Left ventricle myocardium inferior (tissue), 1 donor: ENCODE data around the gene MLST8. TPM values are rescaled to one million over a fixed set of nuclear protein-coding genes. Genes with fewer than 3 reads are reported as not detected.

Experiments used
- DNase-seq: peaks from one replicate; pipeline ENCODE4 v3.0.0-alpha.2; 2020
- H3K27ac ChIP-seq: fragments of 200-600 bp; replicated peaks from 2 replicates; pipeline ENCODE4 v1.8.0; 2021
- H3K27me3 ChIP-seq: fragments of 200-600 bp; 2 replicates; pipeline ENCODE4 v1.8.0; 2021; ENCODE audit warnings: low read depth
- H3K36me3 ChIP-seq: fragments of 200-600 bp; 2 replicates; pipeline ENCODE4 v1.8.0; 2021
- H3K4me1 ChIP-seq: fragments of 200-600 bp; 2 replicates; pipeline ENCODE4 v1.8.0; 2021
- H3K4me3 ChIP-seq: fragments of 200-600 bp; 2 replicates; pipeline ENCODE4 v1.8.0; 2021; ENCODE audit warnings: mild to moderate bottlenecking, moderate library complexity
- H3K9me3 ChIP-seq: fragments of 200-600 bp; replicated peaks from 2 replicates; pipeline ENCODE4 v1.8.0; 2021
- intact Hi-C: fragments of 100-400 bp; cut with micrococcal nuclease; formaldehyde crosslinking; loops from one replicate; pipeline ENCODE4 v1.11.0; 2022
- total RNA-seq: library from RNA; stranded (reverse); fragmentation: NEBNext Ultra II Directional; extraction: Animal tissue kit (Norgen Biotek cat#: 25700); gene quantifications from one replicate; pipeline ENCODE4 v1.2.1, GENCODE V29; 2021
- TF ChIP-seq, protein P1 (sequence below): fragments of 200-600 bp; IDR thresholded peaks from 2 replicates; pipeline ENCODE4 v1.8.0; 2021; ENCODE audit warnings: antibody characterized with exemption, mild to moderate bottlenecking, borderline replicate concordance
- donor health status: DM: no; HTN: yes; CAD: no; lungs with severe emphysema.

Gene MLST8
- total RNA-seq, 1 donor from 2014 or later = 27.3 TPM

DNA sequence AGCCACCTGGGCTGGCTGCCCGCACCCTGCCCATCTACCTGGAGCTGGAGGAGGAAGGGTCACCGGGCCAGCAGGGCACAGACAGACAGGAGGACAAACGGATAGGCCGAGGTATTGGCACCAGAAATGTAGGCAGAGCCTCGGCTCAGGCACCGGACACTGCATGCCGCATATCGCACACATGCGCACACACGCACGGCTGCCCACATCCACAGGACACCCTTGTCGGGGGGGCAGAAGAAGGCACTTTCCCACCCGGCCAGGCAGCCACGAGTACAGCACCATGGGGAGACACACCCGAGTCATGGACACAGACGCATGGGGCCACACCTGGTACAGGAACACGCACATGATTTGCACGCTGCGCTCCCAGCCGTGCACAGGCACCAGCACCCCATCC is 23.3 kb upstream of the MLST8 start:
- no peak overlapping the region for H3K4me3 ChIP-seq
- DNase-seq = no peak
- intact Hi-C loops = no loop called here
- H3K27ac ChIP-seq = no peak overlapping the region
- peaks cover 11% of the 10 kb centered on the region for H3K36me3 ChIP-seq
- peaks cover 7% of the 10 kb centered on the region for H3K27me3 ChIP-seq
- no peaks in the 10 kb centered on the region for H3K9me3 ChIP-seq
- no peaks in the 10 kb centered on the region for H3K4me1 ChIP-seq
- TF ChIP-seq, protein P1, sequence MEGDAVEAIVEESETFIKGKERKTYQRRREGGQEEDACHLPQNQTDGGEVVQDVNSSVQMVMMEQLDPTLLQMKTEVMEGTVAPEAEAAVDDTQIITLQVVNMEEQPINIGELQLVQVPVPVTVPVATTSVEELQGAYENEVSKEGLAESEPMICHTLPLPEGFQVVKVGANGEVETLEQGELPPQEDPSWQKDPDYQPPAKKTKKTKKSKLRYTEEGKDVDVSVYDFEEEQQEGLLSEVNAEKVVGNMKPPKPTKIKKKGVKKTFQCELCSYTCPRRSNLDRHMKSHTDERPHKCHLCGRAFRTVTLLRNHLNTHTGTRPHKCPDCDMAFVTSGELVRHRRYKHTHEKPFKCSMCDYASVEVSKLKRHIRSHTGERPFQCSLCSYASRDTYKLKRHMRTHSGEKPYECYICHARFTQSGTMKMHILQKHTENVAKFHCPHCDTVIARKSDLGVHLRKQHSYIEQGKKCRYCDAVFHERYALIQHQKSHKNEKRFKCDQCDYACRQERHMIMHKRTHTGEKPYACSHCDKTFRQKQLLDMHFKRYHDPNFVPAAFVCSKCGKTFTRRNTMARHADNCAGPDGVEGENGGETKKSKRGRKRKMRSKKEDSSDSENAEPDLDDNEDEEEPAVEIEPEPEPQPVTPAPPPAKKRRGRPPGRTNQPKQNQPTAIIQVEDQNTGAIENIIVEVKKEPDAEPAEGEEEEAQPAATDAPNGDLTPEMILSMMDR = no peak

DNA sequence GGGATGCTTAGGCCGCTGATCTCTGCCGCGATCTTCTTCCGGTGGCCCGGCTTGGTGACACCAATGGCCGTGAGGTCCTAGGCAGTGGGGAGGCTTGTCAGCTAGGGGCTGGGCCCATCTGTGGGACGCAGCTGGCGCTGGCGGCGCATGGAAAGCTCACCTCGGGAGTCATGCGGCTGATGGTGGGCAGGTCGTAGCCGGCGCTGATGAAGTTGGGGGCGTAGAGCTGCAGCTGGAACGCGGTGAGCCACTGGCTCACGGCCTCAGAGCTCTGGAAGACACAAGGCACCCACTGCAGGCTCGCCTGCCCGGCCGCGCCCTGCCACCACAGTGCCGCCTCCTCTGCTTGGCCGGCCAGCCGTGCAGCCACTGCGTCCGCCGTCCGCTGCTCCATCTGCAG is 21.6 kb upstream of the MLST8 start:
- no peaks in the 10 kb centered on the region for H3K27me3 ChIP-seq
- intact Hi-C loops = no loop called here
- TF ChIP-seq, protein P1 = no peak
- H3K4me1 ChIP-seq = no peaks in the 10 kb centered on the region
- no peak overlapping the region for H3K27ac ChIP-seq
- no peaks in the 10 kb centered on the region for H3K9me3 ChIP-seq
- no peak for DNase-seq
- no peaks in the 10 kb centered on the region for H3K36me3 ChIP-seq
- H3K4me3 ChIP-seq = no peak overlapping the region

DNA sequence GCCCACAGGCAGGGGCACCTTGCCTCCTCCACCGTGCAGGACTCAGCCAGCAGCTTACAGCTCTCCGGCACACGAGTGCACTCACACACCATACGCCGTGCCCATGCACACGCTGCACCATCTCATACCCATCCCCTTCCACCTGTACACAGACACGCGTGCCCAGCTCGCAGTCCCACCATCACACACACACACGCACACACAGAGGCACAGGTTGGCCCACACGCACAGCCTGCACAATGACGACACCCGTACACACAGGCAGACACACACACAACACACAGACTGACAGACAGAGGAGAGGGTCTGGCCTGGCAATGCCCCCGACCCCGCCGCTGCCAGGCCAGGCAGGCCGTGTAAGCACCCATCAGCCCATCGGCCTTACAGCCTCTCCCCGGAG is 20.9 kb upstream of the MLST8 start:
- Histone ChIP-seq H3K4me3 (no peak overlapping the region), H3K36me3 (no peaks in the 10 kb centered on the region), H3K27ac (no peak overlapping the region), H3K27me3 (no peaks in the 10 kb centered on the region), H3K4me1 (no peaks in the 10 kb centered on the region), H3K9me3 (no peaks in the 10 kb centered on the region)
- DNase-seq = no peak
- TF ChIP-seq, protein P1 = no peak
- intact Hi-C loops = no loop called here

DNA sequence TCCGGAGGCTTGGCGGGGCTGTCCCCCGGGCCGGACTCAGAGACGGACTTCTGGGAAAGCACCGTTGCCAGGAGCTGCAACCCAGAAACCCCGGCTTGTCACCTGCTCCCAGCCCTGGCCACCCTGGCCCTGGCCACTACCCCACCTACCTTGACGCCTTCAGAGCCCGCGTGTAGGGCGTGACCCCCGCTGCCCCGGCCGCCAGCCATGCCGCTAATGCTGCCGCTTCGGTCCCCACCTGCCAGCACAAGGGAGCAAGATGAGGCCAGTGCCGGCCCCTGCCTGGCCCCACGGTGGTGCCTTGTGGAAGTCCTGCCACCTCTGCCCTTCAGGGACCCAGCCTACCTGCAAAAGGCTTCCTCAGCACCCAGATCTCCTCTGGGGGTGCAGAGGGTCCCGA is 20.3 kb upstream of the MLST8 start:
- TF ChIP-seq, protein P1 = no peak
- no peak for DNase-seq
- Histone ChIP-seq H3K36me3 (no peaks in the 10 kb centered on the region), H3K4me3 (no peak overlapping the region), H3K27me3 (no peaks in the 10 kb centered on the region), H3K9me3 (no peaks in the 10 kb centered on the region), H3K27ac (no peak overlapping the region), H3K4me1 (no peaks in the 10 kb centered on the region)
- intact Hi-C loops = no loop called here

DNA sequence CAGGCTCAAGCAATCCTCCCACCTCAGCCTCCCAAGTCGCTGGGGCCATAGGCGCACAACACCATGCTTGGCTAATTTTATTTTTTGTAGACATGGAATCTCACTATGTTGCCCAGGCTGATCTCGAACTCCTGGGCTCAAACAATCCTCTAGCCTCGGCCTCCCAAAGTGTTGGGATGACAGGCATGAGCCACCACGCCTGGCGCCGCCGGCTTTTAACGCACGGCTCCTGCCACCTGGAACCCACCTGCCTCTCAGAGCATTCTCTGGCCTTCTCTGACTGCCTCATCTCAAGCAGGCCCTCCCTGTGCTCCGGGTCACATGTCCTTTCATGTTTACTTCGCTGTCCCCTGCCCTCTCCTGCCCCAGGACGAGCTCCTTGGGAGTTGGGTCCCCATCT is 19.2 kb upstream of the MLST8 start:
- no peak for DNase-seq
- Histone ChIP-seq H3K4me3 (no peak overlapping the region), H3K27me3 (no peaks in the 10 kb centered on the region), H3K36me3 (no peaks in the 10 kb centered on the region), H3K27ac (no peak overlapping the region), H3K9me3 (no peaks in the 10 kb centered on the region), H3K4me1 (no peaks in the 10 kb centered on the region)
- TF ChIP-seq, protein P1 = no peak
- intact Hi-C loops = no loop called here

DNA sequence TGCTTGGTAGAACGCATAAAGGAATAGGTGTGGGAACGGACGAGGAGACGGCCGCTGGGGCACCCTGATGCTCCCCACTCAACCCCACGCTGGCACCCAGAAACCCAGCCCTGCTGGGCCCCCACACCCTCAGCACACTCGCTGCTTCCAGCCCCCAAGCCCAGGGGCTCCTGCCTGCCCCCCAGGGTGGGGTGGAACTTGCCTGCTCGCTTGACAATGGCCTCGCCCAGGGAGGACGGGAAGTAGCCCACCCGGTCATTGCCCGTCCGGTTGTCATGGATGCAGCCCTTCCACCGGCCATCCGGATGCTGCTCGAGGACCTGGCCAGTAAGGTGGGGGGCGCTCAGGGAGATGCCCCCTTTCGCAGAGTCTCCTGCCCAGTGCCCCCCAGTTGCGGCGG is 18.7 kb upstream of the MLST8 start:
- Histone ChIP-seq H3K36me3 (no peaks in the 10 kb centered on the region), H3K27me3 (no peaks in the 10 kb centered on the region), H3K4me1 (peaks cover 1% of the 10 kb centered on the region), H3K27ac (no peak overlapping the region), H3K9me3 (no peaks in the 10 kb centered on the region), H3K4me3 (no peak overlapping the region)
- DNase-seq = no peak
- TF ChIP-seq, protein P1 = no peak
- intact Hi-C loops = no loop called here
